Measurements from ENCODE around the gene KDM6B. TPM values are rescaled to one million over a fixed set of nuclear protein-coding genes. Genes with fewer than 3 reads are reported as not detected.
"Not testable (repeated sequence)": the region's sequence is repeated elsewhere in the genome, so short reads cannot be mapped to it uniquely, and the experiment has no call there.

KDM6B gene
- total RNA-seq, 1 experiment from 2014 or later = 19.9 TPM

DNA sequence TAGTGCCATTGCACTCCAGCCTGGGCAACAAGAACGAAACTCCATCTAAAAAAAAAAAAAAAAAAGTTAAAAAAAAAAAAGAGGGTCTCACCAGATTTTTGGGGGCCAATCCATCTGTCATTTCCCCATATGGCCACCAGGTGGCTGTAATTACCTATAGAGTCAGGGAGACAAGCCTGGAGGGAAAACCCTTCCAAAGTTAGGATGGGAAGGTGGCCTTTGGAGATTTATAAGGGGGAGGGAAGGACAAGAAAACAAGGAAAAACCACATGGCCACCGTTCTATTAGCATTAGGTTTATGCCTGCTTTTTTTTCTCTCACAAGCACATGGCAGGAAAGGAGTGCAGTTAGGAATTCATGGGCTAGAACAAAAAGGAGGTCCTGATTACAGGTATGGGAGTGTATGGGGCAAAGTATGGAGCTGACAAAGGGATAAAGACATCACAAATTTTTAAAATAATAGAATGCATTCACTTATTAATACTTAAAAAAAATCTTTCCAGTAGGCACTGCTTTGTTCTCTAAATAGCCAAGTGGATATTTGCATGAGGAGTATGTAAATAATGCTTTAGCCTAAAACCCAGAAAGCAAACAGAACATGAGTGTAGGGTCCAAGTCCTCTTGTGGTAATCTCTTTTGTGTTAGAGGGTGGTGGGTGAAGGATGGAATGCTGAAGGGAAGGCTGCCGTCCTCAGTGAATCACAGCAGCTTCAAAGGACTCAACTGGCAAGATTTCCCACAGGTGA lies 28.8 kb downstream of the KDM6B start:
- no peak for ATAC-seq
- Histone ChIP-seq H3K4me3 (ENCODE audit: low read depth in 2 of 2, low read length in 2 of 2) (no peak overlapping the region), H3K4me1 (ENCODE audit: control insufficient read depth, insufficient read depth, low read length) (peaks cover 7% of the 10 kb centered on the region; the same call in 1 of the 2 replicates), H3K27me3 (ENCODE audit: control insufficient read depth, insufficient read depth, low read length) (no peaks in the 10 kb centered on the region), H3K27ac (ENCODE audit: low read length) (no peak overlapping the region), H3K36me3 (ENCODE audit: control insufficient read depth, insufficient read depth, low read length) (peaks cover 3% of the 10 kb centered on the region), H3K9me3 (ENCODE audit: control insufficient read depth, insufficient read depth, low read depth, low read length) (peaks cover 4% of the 10 kb centered on the region; the same call in 1 of the 2 replicates)
- no peak for DNase-seq (ENCODE audit: low read depth, low spot score)
- no TSS peak for BruUV-seq (replicated peaks)
- intact Hi-C loops (cut with micrococcal nuclease; ENCODE audit: unreplicated experiment) = loop anchor here (2.0 kb wide), 1 partner anchor 34 kb away; no protein-coding TSS in a partner anchor
- ChIA-PET POLR2A (no interaction called here), CTCF (interaction anchor here (0.6 to 0.7 kb wide), 3 partner anchors 14 to 119 kb away, joined by 3 to 13 read pairs (median 9); no protein-coding TSS in a partner anchor)
- in situ Hi-C loops (cut with HindIII; ENCODE audit: low pct_unique_long_range_greater_than_20kb, low sequenced_read_pairs) = no loop called here
- TF ChIP-seq, protein P1, sequence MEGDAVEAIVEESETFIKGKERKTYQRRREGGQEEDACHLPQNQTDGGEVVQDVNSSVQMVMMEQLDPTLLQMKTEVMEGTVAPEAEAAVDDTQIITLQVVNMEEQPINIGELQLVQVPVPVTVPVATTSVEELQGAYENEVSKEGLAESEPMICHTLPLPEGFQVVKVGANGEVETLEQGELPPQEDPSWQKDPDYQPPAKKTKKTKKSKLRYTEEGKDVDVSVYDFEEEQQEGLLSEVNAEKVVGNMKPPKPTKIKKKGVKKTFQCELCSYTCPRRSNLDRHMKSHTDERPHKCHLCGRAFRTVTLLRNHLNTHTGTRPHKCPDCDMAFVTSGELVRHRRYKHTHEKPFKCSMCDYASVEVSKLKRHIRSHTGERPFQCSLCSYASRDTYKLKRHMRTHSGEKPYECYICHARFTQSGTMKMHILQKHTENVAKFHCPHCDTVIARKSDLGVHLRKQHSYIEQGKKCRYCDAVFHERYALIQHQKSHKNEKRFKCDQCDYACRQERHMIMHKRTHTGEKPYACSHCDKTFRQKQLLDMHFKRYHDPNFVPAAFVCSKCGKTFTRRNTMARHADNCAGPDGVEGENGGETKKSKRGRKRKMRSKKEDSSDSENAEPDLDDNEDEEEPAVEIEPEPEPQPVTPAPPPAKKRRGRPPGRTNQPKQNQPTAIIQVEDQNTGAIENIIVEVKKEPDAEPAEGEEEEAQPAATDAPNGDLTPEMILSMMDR (IDR thresholded peaks at IDR 0.05) = peak; percentile 86
- TF ChIP-seq SIN3A (IDR thresholded peaks at IDR 0.05; ENCODE audit: borderline replicate concordance, insufficient read depth, low read depth, low read length) = no peak

DNA sequence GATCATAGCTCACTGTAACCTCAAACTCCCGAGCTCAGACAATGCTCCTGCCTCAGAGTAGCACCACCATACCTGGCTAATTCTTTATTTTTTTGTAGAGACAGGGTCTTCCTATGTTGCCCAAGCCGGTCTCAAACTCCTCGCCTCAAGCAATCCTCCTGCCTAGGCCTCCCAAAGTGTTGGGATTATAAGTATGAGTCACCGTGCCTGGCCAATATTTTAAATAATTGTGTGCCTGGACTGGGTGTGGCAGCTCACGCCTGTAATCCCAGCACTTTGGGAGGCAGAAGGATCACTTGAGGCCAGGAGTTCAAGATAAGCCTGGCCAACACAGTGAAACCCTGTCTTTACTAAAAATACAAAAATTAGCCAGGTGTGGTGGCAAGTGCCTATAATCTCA lies 30.4 kb downstream of the KDM6B start:
- H3K4me3 ChIP-seq (ENCODE audit: low read depth in 2 of 2, low read length in 2 of 2); H3K27ac ChIP-seq (ENCODE audit: low read length); in situ Hi-C loops (cut with HindIII; ENCODE audit: low pct_unique_long_range_greater_than_20kb, low sequenced_read_pairs); BruUV-seq (replicated peaks); H3K36me3 ChIP-seq (ENCODE audit: control insufficient read depth, insufficient read depth, low read length); H3K27me3 ChIP-seq (ENCODE audit: control insufficient read depth, insufficient read depth, low read length); DNase-seq (ENCODE audit: low read depth, low spot score); intact Hi-C loops (cut with micrococcal nuclease; ENCODE audit: unreplicated experiment); H3K9me3 ChIP-seq (ENCODE audit: control insufficient read depth, insufficient read depth, low read depth, low read length); H3K4me1 ChIP-seq (ENCODE audit: control insufficient read depth, insufficient read depth, low read length); ATAC-seq: not testable (repeated sequence)
- POLR2A ChIA-PET = interaction anchor here (0.6 kb wide), 1 partner anchor 21 kb away, joined by 10 read pairs; no protein-coding TSS in a partner anchor
- CTCF ChIA-PET = interaction anchor here (0.6 to 1.3 kb wide), 2 partner anchors 119 to 177 kb away, joined by 3 to 4 read pairs; no protein-coding TSS in a partner anchor

DNA sequence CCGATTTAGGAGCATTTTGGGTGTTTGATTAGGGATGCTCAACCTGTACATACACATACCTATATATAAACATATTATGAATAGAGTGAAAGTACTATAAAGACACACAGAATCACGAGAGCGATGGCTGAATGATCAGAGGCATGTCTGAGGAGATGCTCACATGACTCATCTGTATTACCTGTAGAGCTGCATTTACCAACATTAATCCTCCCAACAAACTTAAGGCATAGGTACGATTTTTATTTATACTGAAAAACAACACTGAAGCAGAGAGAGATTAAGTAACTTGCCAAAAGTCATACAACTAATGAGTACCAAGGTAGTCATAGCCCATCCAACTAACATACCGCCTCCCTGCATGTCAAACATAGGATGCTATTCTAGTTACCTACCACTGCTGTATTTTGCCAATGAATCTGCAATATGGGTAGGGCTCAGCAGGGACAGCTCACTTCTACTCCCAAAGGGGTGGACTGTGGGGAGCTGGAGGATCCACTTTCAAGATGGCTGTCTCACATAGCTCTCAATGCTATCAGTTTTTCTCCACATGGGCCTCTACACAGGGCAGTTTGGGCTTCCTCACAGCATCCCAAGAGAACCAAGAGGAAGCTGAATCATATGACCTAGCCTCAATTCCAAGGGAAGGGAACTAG lies 31.1 kb downstream of the KDM6B start:
- in situ Hi-C loops (cut with HindIII; ENCODE audit: low pct_unique_long_range_greater_than_20kb, low sequenced_read_pairs) = no loop called here
- no peak for DNase-seq (ENCODE audit: low read depth, low spot score)

More for the DNA sequence above, 31.1 kb downstream of the KDM6B start:
- CTCF ChIA-PET = interaction anchor here (0.6 to 1.3 kb wide), 3 partner anchors 30 to 176 kb away, joined by 3 to 7 read pairs (median 4); no protein-coding TSS in a partner anchor
- no TSS peak for BruUV-seq (replicated peaks)
- ATAC-seq = no peak
- Histone ChIP-seq H3K36me3 (ENCODE audit: control insufficient read depth, insufficient read depth, low read length) (no peaks in the 10 kb centered on the region; the same call in 1 of the 2 replicates), H3K27ac (ENCODE audit: low read length) (no peak overlapping the region), H3K4me3 (ENCODE audit: low read depth in 2 of 2, low read length in 2 of 2) (no peak overlapping the region), H3K27me3 (ENCODE audit: control insufficient read depth, insufficient read depth, low read length) (no peaks in the 10 kb centered on the region), H3K9me3 (ENCODE audit: control insufficient read depth, insufficient read depth, low read depth, low read length) (peaks cover 4% of the 10 kb centered on the region; the same call in 1 of the 2 replicates), H3K4me1 (ENCODE audit: control insufficient read depth, insufficient read depth, low read length) (peaks cover 3% of the 10 kb centered on the region; the same call in 1 of the 2 replicates)
- POLR2A ChIA-PET = no interaction called here
- TF ChIP-seq, protein P2, sequence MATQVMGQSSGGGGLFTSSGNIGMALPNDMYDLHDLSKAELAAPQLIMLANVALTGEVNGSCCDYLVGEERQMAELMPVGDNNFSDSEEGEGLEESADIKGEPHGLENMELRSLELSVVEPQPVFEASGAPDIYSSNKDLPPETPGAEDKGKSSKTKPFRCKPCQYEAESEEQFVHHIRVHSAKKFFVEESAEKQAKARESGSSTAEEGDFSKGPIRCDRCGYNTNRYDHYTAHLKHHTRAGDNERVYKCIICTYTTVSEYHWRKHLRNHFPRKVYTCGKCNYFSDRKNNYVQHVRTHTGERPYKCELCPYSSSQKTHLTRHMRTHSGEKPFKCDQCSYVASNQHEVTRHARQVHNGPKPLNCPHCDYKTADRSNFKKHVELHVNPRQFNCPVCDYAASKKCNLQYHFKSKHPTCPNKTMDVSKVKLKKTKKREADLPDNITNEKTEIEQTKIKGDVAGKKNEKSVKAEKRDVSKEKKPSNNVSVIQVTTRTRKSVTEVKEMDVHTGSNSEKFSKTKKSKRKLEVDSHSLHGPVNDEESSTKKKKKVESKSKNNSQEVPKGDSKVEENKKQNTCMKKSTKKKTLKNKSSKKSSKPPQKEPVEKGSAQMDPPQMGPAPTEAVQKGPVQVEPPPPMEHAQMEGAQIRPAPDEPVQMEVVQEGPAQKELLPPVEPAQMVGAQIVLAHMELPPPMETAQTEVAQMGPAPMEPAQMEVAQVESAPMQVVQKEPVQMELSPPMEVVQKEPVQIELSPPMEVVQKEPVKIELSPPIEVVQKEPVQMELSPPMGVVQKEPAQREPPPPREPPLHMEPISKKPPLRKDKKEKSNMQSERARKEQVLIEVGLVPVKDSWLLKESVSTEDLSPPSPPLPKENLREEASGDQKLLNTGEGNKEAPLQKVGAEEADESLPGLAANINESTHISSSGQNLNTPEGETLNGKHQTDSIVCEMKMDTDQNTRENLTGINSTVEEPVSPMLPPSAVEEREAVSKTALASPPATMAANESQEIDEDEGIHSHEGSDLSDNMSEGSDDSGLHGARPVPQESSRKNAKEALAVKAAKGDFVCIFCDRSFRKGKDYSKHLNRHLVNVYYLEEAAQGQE (IDR thresholded peaks at IDR 0.05; ENCODE audit: insufficient read depth in 1 of 2, low read depth in 2 of 2, low read length in 1 of 2) = no peak
- TF ChIP-seq SIN3A (IDR thresholded peaks at IDR 0.05; ENCODE audit: borderline replicate concordance, insufficient read depth, low read depth, low read length) = no peak
- intact Hi-C loops (cut with micrococcal nuclease; ENCODE audit: unreplicated experiment) = no loop called here

All from Panc1 (cell line).